ENCODE measurements around the gene PRKG1.
"Not testable (repeated sequence)": the region's sequence is repeated elsewhere in the genome, so short reads cannot be mapped to it uniquely, and the experiment has no call there.

The PRKG1 gene

GRCh38 chr10:51147644-51148399, 73.5 kb downstream of the PRKG1 start:
- TF ChIP-seq CTCF (IDR thresholded peaks at IDR 0.05) (no peak), ZFX (IDR thresholded peaks at IDR 0.05; ENCODE audit: borderline replicate concordance) (no peak)
- no peak overlapping the region for H3K27ac ChIP-seq

GRCh38 chr10:51156926-51157325, 82.6 kb downstream of the PRKG1 start:
- no peak for TF ChIP-seq ZFX (IDR thresholded peaks at IDR 0.05; ENCODE audit: borderline replicate concordance)
- TF ChIP-seq CTCF (IDR thresholded peaks at IDR 0.05) = no peak
- no peak overlapping the region for H3K27ac ChIP-seq

- TF ChIP-seq ZFX (IDR thresholded peaks at IDR 0.05; ENCODE audit: borderline replicate concordance) = no peak
- TF ChIP-seq CTCF (IDR thresholded peaks at IDR 0.05) = no peak
- no peak overlapping the region for H3K27ac ChIP-seq
Measured at GRCh38 chr10:51158832-51159231, 84.5 kb downstream of the PRKG1 start.

GRCh38 chr10:51159841-51160240, 85.6 kb downstream of the PRKG1 start:
- TF ChIP-seq CTCF (IDR thresholded peaks at IDR 0.05) (no peak), ZFX (IDR thresholded peaks at IDR 0.05; ENCODE audit: borderline replicate concordance) (no peak)

GRCh38 chr10:51162002-51162401, 87.7 kb downstream of the PRKG1 start:
- H3K27ac ChIP-seq = no peak overlapping the region
- TF ChIP-seq ZFX (IDR thresholded peaks at IDR 0.05; ENCODE audit: borderline replicate concordance) (no peak), CTCF (IDR thresholded peaks at IDR 0.05) (no peak)

More at GRCh38 chr10:51159841-51160240, 85.6 kb downstream of the PRKG1 start:
- H3K27ac ChIP-seq = no peak overlapping the region

GRCh38 chr10:51163380-51164049, 89.2 kb downstream of the PRKG1 start:
- not testable (repeated sequence) for H3K27ac ChIP-seq

GRCh38 chr10:51168086-51168815, 94.0 kb downstream of the PRKG1 start:
- H3K27ac ChIP-seq = no peak overlapping the region
- TF ChIP-seq CTCF (IDR thresholded peaks at IDR 0.05) (no peak), ZFX (IDR thresholded peaks at IDR 0.05; ENCODE audit: borderline replicate concordance) (no peak)
